Measurements from ENCODE around the gene DBR1. TPM values are rescaled to one million over a fixed set of nuclear protein-coding genes. Genes with fewer than 3 reads are reported as not detected.

The DBR1 gene
- total and polyA plus RNA-seq, 3 donors from 2014 or later: 6.5 to 8.1 (median 6.9) TPM

DNA sequence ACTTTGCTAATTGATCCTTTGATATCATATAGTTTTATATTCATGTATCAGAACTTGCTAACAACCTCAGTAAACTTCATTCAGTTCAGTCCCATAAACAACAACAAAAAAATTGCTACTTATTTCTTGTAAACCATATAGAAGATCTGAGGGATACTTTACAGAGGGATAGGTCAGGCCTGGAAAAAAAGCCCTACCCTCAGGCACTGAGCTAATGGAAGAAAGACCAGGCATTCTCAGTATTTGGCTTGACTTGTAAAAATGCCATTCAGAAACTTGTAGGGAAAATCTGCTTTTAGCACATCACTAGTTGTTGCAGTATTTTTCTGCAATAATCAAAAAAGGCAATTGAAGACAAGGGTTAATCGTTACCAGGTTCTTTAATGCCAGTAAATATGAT lies 45.5 kb upstream of the DBR1 start:
- intact Hi-C loops (cut with DNase I; ENCODE audit: low total_unique reads): no loop called here
- no peaks in the 10 kb centered on the region for H3K9me3 ChIP-seq
- H3K4me3 ChIP-seq: no peak overlapping the region
- H3K27me3 ChIP-seq: no peaks in the 10 kb centered on the region
- no peaks in the 10 kb centered on the region for H3K36me3 ChIP-seq (ENCODE audit: low read depth, missing control alignments)
- H3K27ac ChIP-seq: no peak overlapping the region
- no peak for DNase-seq
- H3K4me1 ChIP-seq: no peaks in the 10 kb centered on the region
- 90 to 95% methylated on average over 1 of the region's 1 CpG for WGBS, 2 donors
- TF ChIP-seq, protein P1, sequence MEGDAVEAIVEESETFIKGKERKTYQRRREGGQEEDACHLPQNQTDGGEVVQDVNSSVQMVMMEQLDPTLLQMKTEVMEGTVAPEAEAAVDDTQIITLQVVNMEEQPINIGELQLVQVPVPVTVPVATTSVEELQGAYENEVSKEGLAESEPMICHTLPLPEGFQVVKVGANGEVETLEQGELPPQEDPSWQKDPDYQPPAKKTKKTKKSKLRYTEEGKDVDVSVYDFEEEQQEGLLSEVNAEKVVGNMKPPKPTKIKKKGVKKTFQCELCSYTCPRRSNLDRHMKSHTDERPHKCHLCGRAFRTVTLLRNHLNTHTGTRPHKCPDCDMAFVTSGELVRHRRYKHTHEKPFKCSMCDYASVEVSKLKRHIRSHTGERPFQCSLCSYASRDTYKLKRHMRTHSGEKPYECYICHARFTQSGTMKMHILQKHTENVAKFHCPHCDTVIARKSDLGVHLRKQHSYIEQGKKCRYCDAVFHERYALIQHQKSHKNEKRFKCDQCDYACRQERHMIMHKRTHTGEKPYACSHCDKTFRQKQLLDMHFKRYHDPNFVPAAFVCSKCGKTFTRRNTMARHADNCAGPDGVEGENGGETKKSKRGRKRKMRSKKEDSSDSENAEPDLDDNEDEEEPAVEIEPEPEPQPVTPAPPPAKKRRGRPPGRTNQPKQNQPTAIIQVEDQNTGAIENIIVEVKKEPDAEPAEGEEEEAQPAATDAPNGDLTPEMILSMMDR (IDR thresholded peaks at IDR 0.05): no peak
- no peak for TF ChIP-seq POLR2A (IDR thresholded peaks at IDR 0.05)

DNA sequence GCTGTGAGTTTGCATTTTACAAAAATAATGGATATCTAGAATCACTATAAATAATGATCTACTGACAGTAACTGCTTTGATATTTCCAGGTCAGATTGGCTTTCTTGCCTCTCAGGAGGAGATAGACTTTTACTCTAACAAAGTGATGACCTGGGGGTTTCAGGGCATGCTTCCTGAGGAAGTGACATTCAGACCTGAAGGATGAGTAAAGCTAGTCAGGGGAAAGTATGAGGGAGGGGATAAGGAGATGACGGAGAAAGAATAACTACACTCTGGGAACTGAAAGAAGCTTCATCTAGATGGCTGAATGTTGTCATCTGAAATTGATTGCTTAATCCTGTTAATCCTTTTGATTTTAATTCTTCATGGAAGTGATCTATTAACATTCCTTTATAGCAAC lies 44.5 kb upstream of the DBR1 start:
- Histone ChIP-seq H3K4me1 (no peaks in the 10 kb centered on the region), H3K27me3 (no peaks in the 10 kb centered on the region), H3K9me3 (no peaks in the 10 kb centered on the region), H3K27ac (no peak overlapping the region), H3K36me3 (ENCODE audit: low read depth, missing control alignments) (no peaks in the 10 kb centered on the region), H3K4me3 (no peak overlapping the region)
- WGBS, 2 donors: 77 to 82% methylated on average over 1 of the region's 1 CpG
- intact Hi-C loops (cut with DNase I; ENCODE audit: low total_unique reads): no loop called here
- DNase-seq: no peak
- TF ChIP-seq POLR2A (IDR thresholded peaks at IDR 0.05): no peak
- TF ChIP-seq, protein P1 (IDR thresholded peaks at IDR 0.05): no peak

DNA sequence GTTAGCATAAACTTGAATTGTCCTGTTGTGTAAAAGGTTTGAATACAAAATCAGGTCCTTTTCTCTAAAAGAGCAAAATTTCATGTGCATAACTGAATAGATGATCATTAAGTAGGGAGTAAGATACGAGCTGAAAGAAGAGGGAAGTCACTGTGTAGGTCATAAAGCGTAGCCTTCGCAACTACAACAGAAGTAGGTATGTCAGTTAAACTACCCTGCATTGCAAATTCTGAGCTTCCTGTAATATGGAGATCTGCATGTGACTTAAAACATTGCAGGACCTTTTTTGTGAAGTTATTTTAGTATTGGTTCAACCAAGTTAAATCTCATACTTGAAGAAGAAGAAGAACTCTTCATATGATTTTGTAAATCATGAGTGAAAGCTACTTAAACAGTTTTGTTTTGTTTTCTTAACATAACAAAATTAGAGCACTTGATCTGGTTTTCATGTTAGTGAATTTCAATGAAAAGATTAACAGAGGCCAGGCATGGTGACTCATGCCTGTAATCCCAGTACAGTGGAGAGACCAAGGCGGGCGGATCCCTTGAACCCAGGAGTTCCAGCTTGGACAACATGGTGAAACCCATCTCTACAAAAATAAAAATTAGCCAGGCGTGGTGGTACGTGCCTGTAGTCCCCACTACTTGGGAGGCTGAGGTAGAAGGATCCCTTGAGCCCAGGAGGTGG lies 38.8 kb upstream of the DBR1 start:
- Histone ChIP-seq H3K9me3 (no peaks in the 10 kb centered on the region), H3K36me3 (ENCODE audit: low read depth, missing control alignments) (no peaks in the 10 kb centered on the region), H3K27ac (no peak overlapping the region), H3K27me3 (no peaks in the 10 kb centered on the region), H3K4me1 (no peaks in the 10 kb centered on the region), H3K4me3 (no peak overlapping the region)
- 92 to 94% methylated on average over 7 of the region's 7 CpGs for WGBS, 2 donors
- intact Hi-C loops (cut with DNase I; ENCODE audit: low total_unique reads): no loop called here
- no peak for DNase-seq
- TF ChIP-seq, protein P1 (IDR thresholded peaks at IDR 0.05): no peak
- no peak for TF ChIP-seq POLR2A (IDR thresholded peaks at IDR 0.05)

DNA sequence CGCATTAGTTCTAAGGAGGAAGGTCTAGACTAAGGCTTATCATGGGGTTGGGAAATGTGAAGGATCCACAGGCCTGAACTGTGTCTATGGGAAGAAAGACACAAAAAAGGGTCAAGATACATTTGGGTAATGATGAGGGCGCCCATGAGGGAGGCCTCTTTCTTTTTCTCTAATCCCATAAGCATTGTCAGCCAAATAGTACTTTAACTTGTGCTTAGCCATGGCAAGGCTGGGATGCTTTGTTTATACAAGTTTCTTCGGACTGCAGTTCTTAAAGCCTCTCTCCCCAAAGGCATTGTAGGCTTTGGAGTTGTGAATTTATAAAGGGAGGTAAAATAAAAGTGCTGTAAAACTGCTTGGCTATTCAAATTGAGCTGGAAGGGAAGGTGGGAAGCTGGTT lies 35.8 kb upstream of the DBR1 start:
- intact Hi-C loops (cut with DNase I; ENCODE audit: low total_unique reads): no loop called here
- Histone ChIP-seq H3K27ac (no peak overlapping the region), H3K27me3 (no peaks in the 10 kb centered on the region), H3K4me1 (peaks cover 1% of the 10 kb centered on the region), H3K36me3 (ENCODE audit: low read depth, missing control alignments) (no peaks in the 10 kb centered on the region), H3K4me3 (no peak overlapping the region), H3K9me3 (no peaks in the 10 kb centered on the region)
- WGBS, 2 donors: 84 to 86% methylated on average over 3 of the region's 3 CpGs
- DNase-seq: no peak
- TF ChIP-seq, protein P1 (IDR thresholded peaks at IDR 0.05): no peak
- TF ChIP-seq POLR2A (IDR thresholded peaks at IDR 0.05): no peak

DNA sequence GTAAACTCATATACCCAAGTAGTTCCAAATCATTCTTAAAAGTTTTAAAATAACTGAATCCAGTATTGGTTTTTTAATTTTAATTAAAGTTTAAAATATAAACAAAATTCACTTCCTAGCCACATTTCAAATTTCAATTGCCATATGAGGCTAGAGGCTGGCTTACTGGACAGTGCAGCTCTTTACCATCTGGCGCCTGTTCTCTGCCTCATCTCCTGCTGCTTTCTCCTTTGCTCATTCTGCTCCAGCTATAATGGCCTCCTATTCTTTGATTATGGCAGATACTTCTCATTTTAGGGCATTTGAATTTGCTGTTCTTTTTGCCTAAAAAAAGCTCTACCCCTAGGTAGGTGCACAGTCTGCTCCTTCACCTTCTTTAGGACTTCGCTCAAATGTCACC lies 31.5 kb upstream of the DBR1 start:
- Histone ChIP-seq H3K27ac (no peak overlapping the region), H3K27me3 (no peaks in the 10 kb centered on the region), H3K36me3 (ENCODE audit: low read depth, missing control alignments) (no peaks in the 10 kb centered on the region), H3K4me1 (peaks cover 5% of the 10 kb centered on the region), H3K9me3 (no peaks in the 10 kb centered on the region), H3K4me3 (no peak overlapping the region)
- WGBS, 2 donors: 96 to 97% methylated on average over 2 of the region's 2 CpGs
- TF ChIP-seq POLR2A (IDR thresholded peaks at IDR 0.05): no peak
- TF ChIP-seq, protein P1 (IDR thresholded peaks at IDR 0.05): no peak
- intact Hi-C loops (cut with DNase I; ENCODE audit: low total_unique reads): no loop called here
- no peak for DNase-seq

Measured in testis (tissue), 3 donors.